ENCODE data around the gene NRARP.

DNA sequence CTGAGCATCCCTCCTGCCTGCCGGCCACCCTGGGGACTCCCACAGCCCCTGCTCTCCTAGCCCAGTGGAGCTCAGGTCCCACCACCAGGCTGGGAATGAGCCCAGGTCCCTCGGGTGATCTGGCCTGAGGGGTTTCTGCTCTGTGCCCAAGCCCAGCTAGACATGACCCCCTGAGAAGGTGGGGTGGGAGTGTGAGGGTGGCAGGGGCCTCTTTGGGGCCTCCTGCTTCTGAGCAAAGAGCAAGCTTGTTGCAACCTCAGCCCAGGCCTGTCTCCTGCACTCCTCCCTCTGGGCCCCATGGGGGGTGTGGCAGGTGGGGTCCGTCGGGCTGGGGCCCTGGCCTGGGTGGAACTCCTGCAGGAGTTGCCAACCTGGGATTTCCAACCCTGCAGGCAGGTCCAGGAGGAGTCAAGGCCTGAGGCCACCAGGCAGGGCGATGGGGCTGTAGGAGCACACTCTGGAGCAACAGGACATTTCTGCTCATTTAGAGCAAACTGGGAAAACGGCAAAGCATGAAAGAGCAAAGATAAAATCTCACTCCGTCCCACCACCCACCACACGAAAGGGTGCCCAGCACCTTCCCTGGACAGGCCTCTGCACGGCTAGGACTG is 11.4 kb upstream of the NRARP start:
- TF ChIP-seq CTCF (IDR thresholded peaks at IDR 0.05) (no peak), EP300 (IDR thresholded peaks at IDR 0.05) (no peak)

Data from upper lobe of left lung (tissue), 4 donors.